HG03520 (cell line): ENCODE measurements around the gene PRDM12.
"Not testable (repeated sequence)": the region's sequence is repeated elsewhere in the genome, so short reads cannot be mapped to it uniquely, and the experiment has no call there.

Source experiments
- ATAC-seq: cut with Tn5 transposase; IDR thresholded peaks from one replicate; pipeline ENCODE4 v1.9.1; 2021; ENCODE audit warnings: mild to moderate bottlenecking, moderate library complexity; ENCODE audit not compliant: unreplicated experiment

Gene PRDM12

GRCh38 chr9:130663258-130663976 lies 977 bp upstream of the PRDM12 start:
- no peak for ATAC-seq

- no peak for ATAC-seq
Measured at GRCh38 chr9:130663977-130664250, 480 bp upstream of the PRDM12 start.

- ATAC-seq = no peak
Measured at GRCh38 chr9:130665029-130665430, 636 bp downstream of the PRDM12 start.

GRCh38 chr9:130665431-130666392 lies 1.3 kb downstream of the PRDM12 start:
- ATAC-seq = no peak

GRCh38 chr9:130666393-130667119 lies 2.2 kb downstream of the PRDM12 start:
- no peak for ATAC-seq

- ATAC-seq = no peak
Measured at GRCh38 chr9:130667120-130667435, 2.7 kb downstream of the PRDM12 start.

- no peak for ATAC-seq
Measured at GRCh38 chr9:130668196-130668595, 3.8 kb downstream of the PRDM12 start.

- no peak for ATAC-seq
Measured at GRCh38 chr9:130668659-130669058, 4.3 kb downstream of the PRDM12 start.

GRCh38 chr9:130669965-130670364 lies 5.6 kb downstream of the PRDM12 start:
- no peak for ATAC-seq

- no peak for ATAC-seq
Measured at GRCh38 chr9:130670644-130671043, 6.2 kb downstream of the PRDM12 start.

- no peak for ATAC-seq
Measured at GRCh38 chr9:130672466-130672865, 8.1 kb downstream of the PRDM12 start.

- no peak for ATAC-seq
Measured at GRCh38 chr9:130672933-130673615, 8.7 kb downstream of the PRDM12 start.

GRCh38 chr9:130675396-130675795 lies 11.0 kb downstream of the PRDM12 start:
- no peak for ATAC-seq

- ATAC-seq = no peak
Measured at GRCh38 chr9:130677252-130677651, 12.9 kb downstream of the PRDM12 start.

- ATAC-seq = no peak
Measured at GRCh38 chr9:130680836-130681768, 16.7 kb downstream of the PRDM12 start.

GRCh38 chr9:130681769-130682420 lies 17.5 kb downstream of the PRDM12 start:
- ATAC-seq = no peak

- no peak for ATAC-seq
Measured at GRCh38 chr9:130682421-130683121, 18.2 kb downstream of the PRDM12 start.

- no peak for ATAC-seq
Measured at GRCh38 chr9:130685104-130685503, 20.7 kb downstream of the PRDM12 start.

GRCh38 chr9:130685945-130686344 lies 21.6 kb downstream of the PRDM12 start:
- not testable (repeated sequence) for ATAC-seq
